Panc1 (cell line): ENCODE measurements around the gene GALNT10. TPM values are rescaled to one million over a fixed set of nuclear protein-coding genes. Genes with fewer than 3 reads are reported as not detected.

ENCODE experiments used
- ATAC-seq: fragments of 200-7000 bp; cut with Tn5 transposase; 2 replicates; pipeline ENCODE4 v1.9.1; 2020; ENCODE audit warnings: mild to moderate bottlenecking, moderate library complexity
- BruUV-seq: library from RNA; stranded (reverse); fragments of 400-500 nt; replicated peaks from 2 replicates; lab custom pipeline; 2021; lab: Mats Ljungman, UMichigan
- CTCF ChIA-PET: fragments of 300-600 bp; sonication (Branson Sonifier 250); formaldehyde crosslinking; loops from one replicate; lab custom pipeline; 2022; ENCODE audit warnings: antibody characterized with exemption; lab: Charles Lee
- POLR2A ChIA-PET: fragments of 300-600 bp; sonication (Branson Sonifier 250); formaldehyde crosslinking; loops from one replicate; lab custom pipeline; 2022; ENCODE audit warnings: antibody characterized with exemption; lab: Charles Lee
- DNase-seq: peaks from one replicate; pipeline ENCODE4 v3.0.0-alpha.2; 2010; ENCODE audit warnings: low read depth, low spot score
- H3K27ac ChIP-seq: 2 replicates; pipeline ENCODE4 v1.5.1; 2011; ENCODE audit warnings: mild to moderate bottlenecking, low read length, inconsistent platforms
- H3K27me3 ChIP-seq: fragments of 200-500 bp; sonication (Bioruptor generic); 2 replicates; pipeline ENCODE4 v1.6.0; 2014; ENCODE audit warnings: low read length, inconsistent platforms; ENCODE audit not compliant: control insufficient read depth, insufficient read depth
- H3K36me3 ChIP-seq: fragments of 200-500 bp; sonication (Bioruptor generic); 2 replicates; pipeline ENCODE4 v1.5.1; 2014; ENCODE audit warnings: inconsistent platforms, mild to moderate bottlenecking, low read length, moderate library complexity; ENCODE audit not compliant: control insufficient read depth, insufficient read depth
- H3K4me1 ChIP-seq: 2 replicates; pipeline ENCODE4 v1.5.1; 2011; ENCODE audit warnings: inconsistent platforms, mild to moderate bottlenecking, low read length, moderate library complexity; ENCODE audit not compliant: control insufficient read depth, insufficient read depth
- H3K4me3 ChIP-seq, 2 experiments: 2 replicates each; pipeline ENCODE4 v1.5.1; 2011 to 2012; ENCODE audit warnings: low read depth in 2 of 2, low read length in 2 of 2, mild to moderate bottlenecking in 2 of 2, inconsistent platforms in 1 of 2, moderate library complexity in 1 of 2
- H3K9me3 ChIP-seq: fragments of 200-500 bp; sonication (Bioruptor generic); 2 replicates; pipeline ENCODE4 v1.5.1; 2014; ENCODE audit warnings: low read depth, mild to moderate bottlenecking, inconsistent platforms, low read length, moderate library complexity; ENCODE audit not compliant: control insufficient read depth, insufficient read depth
- CTCF ChIP-seq: fragments of 450-650 bp; IDR thresholded peaks from 2 replicates; pipeline ENCODE4 v1.5.1; 2017; ENCODE audit warnings: mild to moderate bottlenecking
- POLR2AphosphoS5 ChIP-seq: IDR thresholded peaks from 2 replicates; pipeline ENCODE4 v1.6.1; 2012; ENCODE audit warnings: mild to moderate bottlenecking, low read depth, low read length, moderate library complexity
- REST ChIP-seq, 2 experiments: IDR thresholded peaks; 2 replicates each; pipeline ENCODE4 v1.6.1; 2011 to 2012; ENCODE audit warnings: low read depth in 2 of 2, control low read depth in 1 of 2, low read length in 1 of 2, mild to moderate bottlenecking in 1 of 2, moderate library complexity in 1 of 2; ENCODE audit not compliant: insufficient read depth in 1 of 2
- SIN3A ChIP-seq: IDR thresholded peaks from 2 replicates; pipeline ENCODE4 v1.6.1; 2012; ENCODE audit warnings: low read depth, mild to moderate bottlenecking, low read length, moderate library complexity, borderline replicate concordance; ENCODE audit not compliant: insufficient read depth
- TCF7L2 ChIP-seq: IDR thresholded peaks from 2 replicates; pipeline ENCODE4 v1.6.1; 2011; ENCODE audit warnings: mild to moderate bottlenecking, low read depth, low read length, inconsistent platforms
- in situ Hi-C: cut with HindIII; loops from 2 replicates; pipeline ENCODE4 v1.10.0; 2016; ENCODE audit warnings: low sequenced_read_pairs, low pct_unique_long_range_greater_than_20kb
- intact Hi-C: fragments of 100-400 bp; cut with micrococcal nuclease; formaldehyde crosslinking; loops from one replicate; pipeline ENCODE4 v1.10.0; 2022; ENCODE audit not compliant: unreplicated experiment
- total RNA-seq: library from RNA; stranded (reverse); gene quantifications from one replicate; pipeline ENCODE4 v1.2.1, GENCODE V29; 2021; ENCODE audit not compliant: unreplicated experiment

The GALNT10 gene
- total RNA-seq, 1 experiment from 2014 or later, result 50.5 TPM

DNA sequence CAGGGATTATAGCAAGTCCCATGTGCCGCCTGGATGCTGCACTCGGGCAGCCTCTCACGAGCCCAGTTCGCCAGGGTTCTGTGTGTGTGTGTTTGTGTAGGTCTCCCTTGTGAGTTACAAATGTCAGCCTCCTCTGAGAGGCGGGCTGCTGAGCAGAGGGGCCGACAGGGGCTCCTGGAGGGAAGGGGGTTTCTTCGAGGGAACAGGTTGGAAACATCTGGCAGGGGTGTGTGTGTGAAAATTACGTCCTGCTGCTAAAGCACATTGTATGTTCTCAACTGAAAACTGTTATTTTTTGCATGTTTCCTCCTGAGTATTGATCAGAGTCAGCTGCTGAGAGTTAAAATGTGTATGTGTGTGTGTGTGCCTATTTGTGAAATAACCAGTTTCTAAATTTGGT lies 9.7 kb downstream of the GALNT10 start:
- in situ Hi-C loops (no loop called here), intact Hi-C loops (no loop called here)
- Histone ChIP-seq H3K36me3 (no peaks in the 10 kb centered on the region), H3K4me3 (no peak overlapping the region), H3K27me3 (no peaks in the 10 kb centered on the region), H3K9me3 (no peaks in the 10 kb centered on the region), H3K4me1 (peaks cover 16% of the 10 kb centered on the region), H3K27ac (no peak overlapping the region)
- no peak for ATAC-seq
- TF ChIP-seq REST (IDR thresholded peaks at IDR 0.05; ENCODE audit: insufficient read depth in 1 of 2, low read depth in 2 of 2, low read length in 1 of 2) (no peak), POLR2AphosphoS5 (no peak), SIN3A (no peak), TCF7L2 (no peak), CTCF (no peak)
- no TSS peak for BruUV-seq
- ChIA-PET CTCF (interaction anchor here (1.0 kb wide), 1 partner anchor 10 kb away, joined by 4 read pairs; the partner anchor contains the start of gene GALNT10), POLR2A (no interaction called here)
- no peak for DNase-seq

DNA sequence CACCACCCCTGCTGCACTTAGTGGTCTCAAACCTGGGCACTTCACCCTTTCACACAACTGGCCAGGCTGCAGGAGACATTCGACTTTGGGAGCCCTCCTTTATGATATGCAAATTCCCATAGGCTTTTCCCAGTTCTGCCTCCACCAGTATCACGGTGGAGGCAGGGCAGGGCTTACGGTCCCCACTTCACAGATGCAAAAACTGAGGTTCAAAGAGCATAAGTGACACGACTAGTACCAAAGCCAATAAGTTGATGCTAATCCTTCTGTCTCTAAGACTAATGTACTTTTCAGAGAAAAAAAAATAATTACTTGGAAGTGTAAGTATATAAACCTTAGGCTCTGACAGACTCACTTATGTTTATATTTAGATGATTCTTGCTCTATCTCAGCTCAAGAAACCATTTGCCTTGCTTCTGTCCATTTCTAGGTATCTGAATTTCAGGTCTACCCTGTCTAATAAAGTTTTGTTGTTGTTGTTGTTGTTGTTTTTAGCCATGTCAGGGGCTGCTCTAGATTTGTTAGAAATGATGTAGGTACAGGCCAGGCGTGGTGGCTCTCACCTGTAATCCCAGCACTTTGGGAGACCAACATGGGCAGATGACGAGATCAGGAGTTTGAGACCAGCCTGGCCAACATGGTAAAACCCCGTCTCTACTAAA lies 10.7 kb downstream of the GALNT10 start:
- no peaks in the 10 kb centered on the region for H3K9me3 ChIP-seq
- CTCF ChIA-PET, result interaction anchor here (1.0 kb wide), 1 partner anchor 11 kb away, joined by 4 read pairs; the partner anchor contains the start of gene GALNT10
- DNase-seq (no peak), ATAC-seq (no peak)
- H3K36me3 ChIP-seq, result no peaks in the 10 kb centered on the region
- peaks cover 16% of the 10 kb centered on the region for H3K4me1 ChIP-seq
- no peak overlapping the region for H3K4me3 ChIP-seq
- no peaks in the 10 kb centered on the region for H3K27me3 ChIP-seq
- no peak overlapping the region for H3K27ac ChIP-seq
- intact Hi-C loops (no loop called here), in situ Hi-C loops (no loop called here)
- BruUV-seq, result no TSS peak
- POLR2A ChIA-PET, result no interaction called here
- TF ChIP-seq POLR2AphosphoS5 (no peak), REST (IDR thresholded peaks at IDR 0.05; ENCODE audit: insufficient read depth in 1 of 2, low read depth in 2 of 2, low read length in 1 of 2) (no peak), TCF7L2 (no peak), SIN3A (no peak), CTCF (no peak)
